Measurements from ENCODE around the gene IL36A.

Gene IL36A

GRCh38 chr2:113014067-113014466, 8.8 kb downstream of the IL36A start:
- DNase-seq (ENCODE audit: low spot score), result no peak
- no peak for TF ChIP-seq CTCF (IDR thresholded peaks at IDR 0.05; ENCODE audit: extremely low read depth, missing control alignments)

- DNase-seq (ENCODE audit: low spot score), result no peak
- TF ChIP-seq CTCF (IDR thresholded peaks at IDR 0.05; ENCODE audit: extremely low read depth, missing control alignments), result no peak
These were observed 9.8 kb downstream of the IL36A start for GRCh38 chr2:113015042-113015441.

DNA sequence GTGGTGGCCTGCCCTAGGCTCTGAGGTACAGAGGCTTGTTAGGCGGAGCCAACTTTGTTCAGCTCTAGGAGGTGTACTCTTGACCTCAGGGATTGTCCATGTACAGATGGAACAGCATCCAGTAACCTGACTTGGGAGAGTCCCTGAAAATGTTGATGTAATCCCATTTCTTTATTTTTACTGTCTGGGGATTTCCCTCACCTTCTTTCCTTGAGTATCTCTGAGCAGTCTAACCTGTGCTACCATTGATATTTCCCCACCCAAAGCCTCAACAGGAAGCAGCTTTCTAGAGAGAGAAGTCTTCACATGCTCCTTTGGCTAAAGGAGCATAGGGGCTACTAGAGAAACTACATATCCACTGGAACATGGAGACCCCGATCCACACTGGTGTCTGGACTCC, 10.4 kb downstream of the IL36A start:
- no peak for DNase-seq (ENCODE audit: low spot score)
- no peak for TF ChIP-seq CTCF (IDR thresholded peaks at IDR 0.05; ENCODE audit: extremely low read depth, missing control alignments)

DNA sequence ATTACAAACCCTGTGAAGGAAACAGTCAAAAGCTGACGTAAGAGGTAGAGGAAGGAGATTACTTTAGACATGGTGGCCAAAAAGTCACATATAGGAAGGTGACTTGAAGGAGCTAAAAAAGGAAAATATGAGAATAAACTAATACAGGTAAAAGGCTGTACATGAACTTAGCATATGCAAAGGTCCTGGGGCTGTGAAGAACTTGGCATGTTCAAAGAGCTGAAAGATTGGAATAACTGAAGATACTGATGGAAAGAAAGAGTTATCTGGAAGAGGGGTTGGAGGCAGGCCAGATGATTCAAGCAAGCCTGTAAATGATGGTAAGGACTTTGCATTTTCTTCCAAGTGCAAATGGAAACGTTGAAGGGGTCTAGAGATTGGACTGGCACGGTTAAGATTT, 13.2 kb downstream of the IL36A start:
- no peak for TF ChIP-seq CTCF (IDR thresholded peaks at IDR 0.05; ENCODE audit: extremely low read depth, missing control alignments)
- DNase-seq (ENCODE audit: low spot score), result no peak

DNA sequence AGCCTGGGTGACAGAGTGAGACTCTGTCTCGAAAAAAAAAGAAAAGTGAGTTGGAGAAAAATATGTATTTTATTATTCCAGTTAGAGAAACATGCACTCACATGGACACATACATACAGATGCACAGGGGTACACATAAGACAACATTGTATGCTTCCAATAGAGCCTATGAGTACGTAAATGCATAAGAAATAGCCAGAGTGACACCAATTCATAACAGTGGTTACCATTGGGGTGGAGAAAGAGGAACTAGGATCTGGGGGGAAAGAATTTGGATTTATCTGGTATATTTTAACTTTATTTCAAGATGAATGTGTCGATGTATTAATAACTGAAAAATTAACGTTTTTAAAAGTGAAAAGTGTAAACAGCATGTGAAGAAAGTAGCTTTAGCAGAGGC, 16.1 kb downstream of the IL36A start:
- no peak for TF ChIP-seq CTCF (IDR thresholded peaks at IDR 0.05; ENCODE audit: extremely low read depth, missing control alignments)
- DNase-seq (ENCODE audit: low spot score), result no peak

GRCh38 chr2:113024764-113025163, 19.5 kb downstream of the IL36A start:
- no peak for TF ChIP-seq CTCF (IDR thresholded peaks at IDR 0.05; ENCODE audit: extremely low read depth, missing control alignments)
- no peak for DNase-seq (ENCODE audit: low spot score)

DNA sequence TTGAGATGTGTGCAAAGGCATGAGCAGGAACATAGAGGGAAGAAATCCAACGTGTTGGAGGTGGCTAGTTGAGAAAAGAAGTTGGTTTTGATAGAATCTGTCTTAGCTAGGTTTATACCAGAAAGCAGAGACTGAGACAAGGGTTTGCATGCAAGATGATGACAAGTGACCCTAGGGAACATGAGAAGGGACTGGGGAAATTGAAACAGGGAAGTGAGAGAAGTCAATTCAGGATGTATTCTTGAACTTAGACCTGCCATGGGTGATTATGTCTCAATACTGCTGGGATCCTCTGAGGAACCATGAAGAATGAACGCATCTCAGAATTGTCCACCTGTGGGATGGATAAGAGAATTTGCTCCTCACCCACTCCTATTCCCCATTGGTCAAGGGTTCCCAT, 20.5 kb downstream of the IL36A start:
- DNase-seq (ENCODE audit: low spot score), result no peak

More for the DNA sequence above, 20.5 kb downstream of the IL36A start:
- no peak for TF ChIP-seq CTCF (IDR thresholded peaks at IDR 0.05; ENCODE audit: extremely low read depth, missing control alignments)

All from GM20000 (cell line).